ENCODE measurements around the gene HTRA3. TPM values are rescaled to one million over a fixed set of nuclear protein-coding genes. Genes with fewer than 3 reads are reported as not detected.

The HTRA3 gene
- polyA plus RNA-seq, 1 experiment, result 16.3 TPM

GRCh38 chr4:8332038-8332857 lies 62.7 kb downstream of the HTRA3 start:
- ChIA-PET CTCF (no interaction called here), POLR2A (no interaction called here)
- Histone ChIP-seq H3K4me3 (ENCODE audit: low read depth, low read length) (no peak overlapping the region), H3K9me3 (ENCODE audit: control insufficient read depth, insufficient read depth, low read length) (peaks cover 13% of the 10 kb centered on the region), H3K27me3 (ENCODE audit: control insufficient read depth, insufficient read depth, low read length) (peaks cover 3% of the 10 kb centered on the region), H3K27ac (ENCODE audit: low read depth, low read length) (no peak overlapping the region)
- TF ChIP-seq CTCF (IDR thresholded peaks at IDR 0.05; ENCODE audit: low read depth, low read length), result no peak
- DNase-seq (ENCODE audit: low read depth, low spot score), result no peak

GRCh38 chr4:8332891-8333331 lies 63.4 kb downstream of the HTRA3 start:
- no peak for DNase-seq (ENCODE audit: low read depth, low spot score)
- Histone ChIP-seq H3K4me3 (ENCODE audit: low read depth, low read length) (no peak overlapping the region), H3K9me3 (ENCODE audit: control insufficient read depth, insufficient read depth, low read length) (peaks cover 13% of the 10 kb centered on the region), H3K27me3 (ENCODE audit: control insufficient read depth, insufficient read depth, low read length) (peaks cover 3% of the 10 kb centered on the region), H3K27ac (ENCODE audit: low read depth, low read length) (no peak overlapping the region)
- ChIA-PET POLR2A (no interaction called here), CTCF (no interaction called here)
- no peak for TF ChIP-seq CTCF (IDR thresholded peaks at IDR 0.05; ENCODE audit: low read depth, low read length)

GRCh38 chr4:8333726-8334460 lies 64.3 kb downstream of the HTRA3 start:
- peaks cover 3% of the 10 kb centered on the region for H3K27me3 ChIP-seq (ENCODE audit: control insufficient read depth, insufficient read depth, low read length)
- no peak for DNase-seq (ENCODE audit: low read depth, low spot score)
- TF ChIP-seq CTCF (IDR thresholded peaks at IDR 0.05; ENCODE audit: low read depth, low read length), result no peak
- peaks cover 13% of the 10 kb centered on the region for H3K9me3 ChIP-seq (ENCODE audit: control insufficient read depth, insufficient read depth, low read length)
- H3K27ac ChIP-seq (ENCODE audit: low read depth, low read length), result no peak overlapping the region
- ChIA-PET CTCF (no interaction called here), POLR2A (no interaction called here)
- H3K4me3 ChIP-seq (ENCODE audit: low read depth, low read length), result no peak overlapping the region

- POLR2A ChIA-PET, result no interaction called here
- no peak for TF ChIP-seq CTCF (IDR thresholded peaks at IDR 0.05; ENCODE audit: low read depth, low read length)
- CTCF ChIA-PET, result no interaction called here
- DNase-seq (ENCODE audit: low read depth, low spot score), result no peak
- peaks cover 3% of the 10 kb centered on the region for H3K27me3 ChIP-seq (ENCODE audit: control insufficient read depth, insufficient read depth, low read length)
- H3K27ac ChIP-seq (ENCODE audit: low read depth, low read length), result no peak overlapping the region
- no peak overlapping the region for H3K4me3 ChIP-seq (ENCODE audit: low read depth, low read length)
- peaks cover 13% of the 10 kb centered on the region for H3K9me3 ChIP-seq (ENCODE audit: control insufficient read depth, insufficient read depth, low read length)
These were observed 65.4 kb downstream of the HTRA3 start for GRCh38 chr4:8334786-8335460.
